Bronchial epithelial cell (primary cell): Measurements from ENCODE around the gene GMDS. TPM values are rescaled to one million over a fixed set of nuclear protein-coding genes. Genes with fewer than 3 reads are reported as not detected.

Source experiments
- DNase-seq: peaks from one replicate; pipeline ENCODE4 v3.0.0-alpha.2; 2010; ENCODE audit warnings: low read depth
- FAIRE-seq: peaks from 2 replicates; lab custom pipeline; 2011; peaks lifted over from hg19 to GRCh38; lab: Jason Lieb, UNC
- H3K27me3 ChIP-seq: 2 replicates; pipeline ENCODE4 v1.5.1; 2011; ENCODE audit warnings: low read length; ENCODE audit not compliant: control insufficient read depth, insufficient read depth
- H3K36me3 ChIP-seq: 2 replicates; pipeline ENCODE4 v1.5.1; 2011; ENCODE audit warnings: low read length; ENCODE audit not compliant: control insufficient read depth, insufficient read depth
- H3K4me3 ChIP-seq: 2 replicates; pipeline ENCODE4 v1.5.1; 2011; ENCODE audit warnings: mild to moderate bottlenecking, low read depth, low read length, control low read depth
- CTCF ChIP-seq: IDR thresholded peaks from 2 replicates; pipeline ENCODE4 v1.5.1; 2011; ENCODE audit warnings: mild to moderate bottlenecking, moderate library complexity, low read length, control low read depth, inconsistent platforms; ENCODE audit not compliant: insufficient read depth, severe bottlenecking
- total RNA-seq: library from RNA; depleted of rRNA; stranded (reverse); fragments of >200 nt; gene quantifications from 2 replicates; pipeline ENCODE4 v1.2.1, GENCODE V29; 2014

GMDS gene
- total RNA-seq, 1 donor from 2014 or later = 8.2 TPM

GRCh38 chr6:1862411-1862810 lies 383.0 kb downstream of the GMDS start:
- no peak for FAIRE-seq
- H3K27me3 ChIP-seq = no peaks in the 10 kb centered on the region
- DNase-seq = peak; percentile 75

GRCh38 chr6:1860756-1861348 lies 384.6 kb downstream of the GMDS start:
- Histone ChIP-seq H3K4me3 (no peak overlapping the region), H3K27me3 (no peaks in the 10 kb centered on the region), H3K36me3 (no peaks in the 10 kb centered on the region)
- FAIRE-seq (peak; percentile 55), DNase-seq (no peak)
- TF ChIP-seq CTCF = no peak

More at GRCh38 chr6:1862411-1862810, 383.0 kb downstream of the GMDS start:
- no peak for TF ChIP-seq CTCF
- H3K4me3 ChIP-seq = no peak overlapping the region
- H3K36me3 ChIP-seq = no peaks in the 10 kb centered on the region

GRCh38 chr6:1858859-1859258 lies 386.5 kb downstream of the GMDS start:
- DNase-seq = no peak
- Histone ChIP-seq H3K36me3 (no peaks in the 10 kb centered on the region), H3K4me3 (no peak overlapping the region), H3K27me3 (no peaks in the 10 kb centered on the region)
- TF ChIP-seq CTCF = no peak
- no peak for FAIRE-seq

GRCh38 chr6:1858196-1858595 lies 387.2 kb downstream of the GMDS start:
- no peak for TF ChIP-seq CTCF
- Histone ChIP-seq H3K27me3 (no peaks in the 10 kb centered on the region), H3K36me3 (no peaks in the 10 kb centered on the region), H3K4me3 (no peak overlapping the region)
- FAIRE-seq (no peak), DNase-seq (no peak)

GRCh38 chr6:1856381-1856780 lies 389.0 kb downstream of the GMDS start:
- no peaks in the 10 kb centered on the region for H3K27me3 ChIP-seq
- peak; percentile 11 for DNase-seq

More at GRCh38 chr6:1856381-1856780, 389.0 kb downstream of the GMDS start:
- TF ChIP-seq CTCF = no peak
- Histone ChIP-seq H3K36me3 (no peaks in the 10 kb centered on the region), H3K4me3 (no peak overlapping the region)
- no peak for FAIRE-seq
